GM19240 (cell line): ENCODE measurements around the gene IL1A.

ENCODE experiments used
- DNase-seq: peaks from one replicate; pipeline ENCODE4 v3.0.0; 2011; ENCODE audit warnings: low spot score; ENCODE audit not compliant: insufficient read length

The IL1A gene

DNA sequence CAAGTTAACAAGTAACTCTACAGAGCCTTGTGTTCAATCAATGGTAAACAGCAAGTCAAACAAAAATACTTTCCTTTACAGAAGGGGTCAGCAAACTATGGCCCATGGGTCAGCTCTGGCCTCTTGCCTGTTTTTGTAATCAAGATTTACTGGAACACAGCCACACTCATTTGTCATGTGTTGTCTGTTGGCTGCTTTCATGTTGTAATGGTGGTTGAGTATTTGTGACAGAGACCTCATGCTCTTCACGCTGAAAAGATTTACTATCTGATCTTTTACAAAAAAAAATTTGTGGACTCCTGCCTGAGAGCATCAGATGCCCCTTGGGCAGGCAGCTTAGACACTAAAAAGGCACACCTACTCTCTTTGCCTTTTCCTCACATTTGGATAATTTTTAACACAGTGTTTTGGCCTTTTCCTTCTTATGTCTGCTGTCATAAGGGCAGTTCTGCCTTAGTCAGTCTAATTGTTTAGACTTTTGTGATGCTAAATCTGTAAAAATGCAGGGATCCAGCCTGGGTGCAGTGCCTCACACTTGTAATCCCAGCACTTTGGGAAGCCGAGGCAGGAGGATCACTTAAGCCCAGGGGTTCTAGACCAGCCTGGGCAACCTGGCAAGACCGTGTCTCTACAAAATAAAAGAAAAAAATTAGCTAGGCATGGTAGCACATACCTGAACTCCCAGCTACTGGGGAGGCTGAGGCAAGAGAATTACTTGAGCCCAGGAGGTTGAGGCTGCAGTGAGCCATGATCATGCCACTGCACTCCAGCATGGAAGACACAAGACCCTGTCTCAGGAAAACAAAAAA lies 34.0 kb upstream of the IL1A start:
- no peak for DNase-seq

- DNase-seq = no peak
These were observed 32.9 kb upstream of the IL1A start for GRCh38 chr2:112817082-112817689.

DNA sequence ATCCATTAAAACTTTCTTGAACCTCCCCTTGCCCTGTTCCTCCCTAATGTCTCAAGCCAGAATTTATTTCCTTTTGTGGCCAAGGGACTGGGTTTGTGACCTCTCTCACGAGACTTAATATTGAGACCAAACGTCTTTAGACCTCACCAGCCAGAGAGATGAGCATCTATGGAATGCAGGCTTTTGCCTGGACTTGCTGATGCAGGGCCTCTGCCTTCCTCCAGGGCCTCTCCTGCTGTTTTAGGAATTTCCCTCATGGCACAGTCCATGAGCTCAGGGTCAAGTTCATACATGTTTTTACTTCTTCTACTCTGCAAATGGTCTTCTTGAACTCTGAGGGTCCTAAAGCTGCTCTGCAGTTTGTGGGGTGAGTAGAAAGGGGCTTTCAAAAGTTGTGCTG lies 30.0 kb upstream of the IL1A start:
- no peak for DNase-seq

DNA sequence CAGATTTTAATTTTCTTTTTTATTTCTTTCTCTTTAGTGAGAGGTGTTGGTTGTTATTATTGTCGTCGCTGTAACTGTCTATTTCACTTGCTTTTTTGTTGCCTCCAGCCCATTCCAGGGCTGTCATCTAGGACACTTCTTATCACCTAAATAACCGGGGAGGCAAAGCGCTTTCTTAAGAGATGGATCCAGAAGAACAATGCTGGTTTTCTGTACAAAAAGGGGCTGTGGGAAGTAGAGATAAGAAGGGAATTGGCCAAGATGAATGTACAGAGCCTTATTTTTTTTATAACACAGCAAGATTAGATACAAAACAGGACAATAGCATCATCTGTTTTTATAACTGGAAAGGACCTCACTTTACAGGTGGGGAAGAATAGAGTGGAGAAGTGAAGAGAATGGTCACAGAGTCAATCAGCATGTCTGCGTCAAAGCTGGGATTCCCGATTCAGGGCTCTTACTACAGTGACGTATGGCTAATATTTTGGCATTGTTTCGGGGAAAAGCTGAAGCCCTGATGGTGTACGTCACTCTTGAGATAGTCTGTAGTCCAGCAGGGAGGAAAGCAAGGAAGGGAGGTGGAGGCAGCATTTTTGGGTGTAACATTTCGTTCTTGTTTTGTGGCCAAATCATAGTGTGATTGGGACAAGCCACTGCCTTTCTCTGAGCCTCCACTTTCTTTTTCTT lies 29.1 kb upstream of the IL1A start:
- DNase-seq = no peak

DNA sequence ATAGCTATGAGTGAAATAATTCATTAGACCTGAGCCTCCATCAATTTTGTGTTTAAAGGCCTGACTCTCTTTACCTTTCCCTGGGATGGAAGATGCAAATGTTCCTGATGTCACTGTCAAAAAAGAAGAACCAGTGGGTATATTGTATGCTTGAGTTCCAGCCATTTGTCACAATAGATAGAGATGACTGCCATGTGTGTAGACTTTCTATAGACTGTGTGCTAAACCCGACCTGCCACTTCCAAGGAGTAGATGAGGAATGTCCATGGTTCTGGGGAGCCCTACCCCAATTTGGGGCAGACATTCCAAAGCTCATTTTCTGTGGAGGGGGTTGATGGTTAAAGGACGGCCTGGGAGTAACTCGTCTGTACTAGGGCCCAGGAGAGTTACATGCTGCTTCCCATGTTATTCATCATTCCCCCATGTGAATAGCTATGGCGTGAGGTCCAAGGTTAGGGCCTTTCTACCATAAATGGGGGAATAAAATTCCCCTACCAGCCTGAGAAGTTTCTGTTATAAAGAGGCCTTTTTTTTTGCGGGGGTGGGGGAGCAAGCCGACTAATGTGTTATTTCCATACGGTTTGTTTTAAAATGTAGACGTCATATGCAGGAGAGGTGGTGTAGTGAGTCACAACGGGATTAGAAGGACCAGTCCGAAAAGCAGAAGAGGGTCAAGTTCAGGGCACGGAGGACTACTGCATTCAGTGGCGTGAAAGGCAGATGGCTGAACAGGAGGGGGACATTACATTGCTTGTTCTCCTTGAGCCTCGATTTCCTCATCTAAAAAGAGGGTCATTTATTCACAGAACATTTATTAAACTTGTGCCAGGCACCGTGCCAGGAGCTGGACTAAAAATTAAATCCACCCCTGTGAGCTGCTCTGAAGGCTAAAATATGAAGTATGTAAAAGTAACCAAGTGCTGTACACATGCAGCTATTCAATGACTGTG lies 28.3 kb upstream of the IL1A start:
- DNase-seq = no peak

GRCh38 chr2:112811841-112812306 lies 27.6 kb upstream of the IL1A start:
- no peak for DNase-seq

DNA sequence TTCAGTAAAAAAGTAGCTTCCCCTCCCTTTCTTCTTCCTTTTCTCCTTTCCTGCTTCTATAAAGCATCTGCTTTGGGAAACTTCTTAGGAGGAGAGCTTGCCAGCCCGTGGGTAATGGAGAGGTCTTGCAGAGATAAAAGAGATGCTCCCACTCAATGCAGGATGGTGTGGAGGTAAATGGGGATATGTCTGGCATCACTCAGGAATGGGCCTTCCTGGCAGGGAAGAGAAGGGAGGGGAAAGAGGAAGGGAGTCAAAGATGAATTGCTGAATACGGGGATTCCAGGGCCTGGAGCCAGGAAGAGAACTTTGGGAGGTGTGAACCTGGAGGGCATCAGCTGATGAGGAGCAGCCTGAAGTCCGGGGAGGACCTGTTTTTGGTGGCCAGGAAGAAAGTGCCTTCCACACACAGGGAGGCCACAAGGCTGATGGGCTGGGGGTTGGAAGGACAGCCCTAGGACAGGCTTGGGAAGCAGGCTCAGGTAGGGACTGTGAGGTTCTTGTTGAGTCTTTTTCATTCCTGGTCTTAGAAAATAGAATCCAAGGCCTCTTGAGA lies 27.1 kb upstream of the IL1A start:
- DNase-seq = no peak

- no peak for DNase-seq
These were observed 24.8 kb upstream of the IL1A start for GRCh38 chr2:112809112-112809511.

DNA sequence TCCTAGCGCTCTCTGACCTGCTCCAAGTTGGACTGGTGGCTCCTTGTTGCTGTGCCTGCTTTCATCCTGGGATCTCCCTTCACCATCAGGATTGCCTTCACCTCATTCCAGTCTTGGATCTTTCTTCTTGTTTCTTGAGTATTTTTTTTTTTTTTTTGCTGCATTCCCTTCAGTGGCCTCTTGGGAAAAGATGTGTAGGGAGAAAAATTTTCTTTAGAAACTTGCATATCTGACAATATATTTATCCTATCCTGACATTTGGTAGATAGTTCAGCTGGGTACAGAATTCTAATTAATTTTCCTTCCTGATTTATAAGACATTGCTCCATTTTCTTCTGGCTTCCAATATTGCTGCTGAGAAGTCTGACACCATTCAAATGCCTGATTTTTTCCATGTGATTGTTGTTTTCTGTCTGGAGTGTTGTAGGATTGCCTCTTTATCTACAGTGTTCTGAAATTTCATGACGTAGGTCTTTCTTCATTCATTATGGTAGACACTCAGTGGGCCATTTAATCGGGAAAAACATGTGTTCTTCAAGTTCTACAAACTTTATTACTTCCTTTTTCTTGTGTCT lies 23.0 kb upstream of the IL1A start:
- no peak for DNase-seq

- peak; percentile 23 for DNase-seq
These were observed 21.2 kb upstream of the IL1A start for GRCh38 chr2:112805542-112805941.

DNA sequence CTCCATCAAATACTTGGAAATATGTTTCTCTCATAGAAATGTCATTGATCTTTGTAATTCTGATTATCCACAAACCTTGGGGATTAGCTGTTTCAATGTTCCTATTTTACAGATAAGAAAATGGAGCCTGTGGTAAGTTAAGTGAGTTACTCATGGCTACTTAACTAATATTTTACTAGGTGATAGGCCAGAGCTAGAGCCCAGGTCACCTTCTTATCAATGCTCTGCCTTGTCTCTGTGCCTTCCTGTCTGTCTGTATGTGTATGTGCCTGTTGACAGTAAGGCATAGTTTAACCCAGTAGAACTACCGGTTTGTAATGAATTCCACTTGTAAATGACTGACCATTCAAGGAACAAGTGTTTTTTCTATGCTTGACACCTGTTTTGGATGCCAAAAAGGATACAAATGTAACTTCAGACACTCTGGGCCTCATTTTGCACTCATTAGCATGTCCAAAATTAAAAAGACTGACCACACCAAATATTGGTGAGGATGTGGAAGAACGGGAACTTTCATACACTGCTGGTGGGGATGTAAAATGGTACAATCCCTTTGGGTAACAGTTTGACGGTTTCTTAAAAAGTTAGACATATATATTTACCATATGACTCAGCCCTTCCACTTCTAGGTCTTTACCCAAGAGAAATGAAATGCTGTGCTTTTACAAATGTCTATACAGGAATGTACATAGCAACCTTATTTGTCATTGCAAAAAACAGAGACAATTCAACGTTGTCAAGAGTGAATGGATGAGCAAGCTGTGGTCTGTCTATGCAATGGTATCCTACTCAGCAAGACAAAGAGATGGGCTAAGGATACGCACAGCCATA lies 19.6 kb upstream of the IL1A start:
- DNase-seq = no peak

GRCh38 chr2:112800881-112801583 lies 16.7 kb upstream of the IL1A start:
- DNase-seq = no peak

- DNase-seq = no peak
These were observed 15.0 kb upstream of the IL1A start for GRCh38 chr2:112798979-112799975.

DNA sequence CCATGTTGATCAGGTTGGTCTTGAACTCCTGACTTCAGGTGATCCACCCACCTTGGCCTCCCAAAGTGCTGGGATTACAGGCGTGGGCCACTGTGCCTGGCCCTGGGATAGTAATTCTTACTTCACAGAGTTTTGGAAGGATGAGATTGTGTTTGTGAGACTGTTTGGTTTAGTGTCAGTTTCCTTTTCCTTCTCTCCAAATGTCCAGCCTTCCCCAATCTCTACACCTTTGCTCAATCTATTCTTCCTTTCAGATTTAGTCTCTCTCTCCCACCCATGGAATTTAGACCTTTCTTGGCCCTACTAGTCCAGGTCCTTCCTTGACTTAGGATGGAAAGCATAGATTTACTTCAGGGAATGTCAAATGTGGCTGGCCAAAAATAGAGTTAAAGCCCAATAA lies 12.2 kb upstream of the IL1A start:
- no peak for DNase-seq

DNA sequence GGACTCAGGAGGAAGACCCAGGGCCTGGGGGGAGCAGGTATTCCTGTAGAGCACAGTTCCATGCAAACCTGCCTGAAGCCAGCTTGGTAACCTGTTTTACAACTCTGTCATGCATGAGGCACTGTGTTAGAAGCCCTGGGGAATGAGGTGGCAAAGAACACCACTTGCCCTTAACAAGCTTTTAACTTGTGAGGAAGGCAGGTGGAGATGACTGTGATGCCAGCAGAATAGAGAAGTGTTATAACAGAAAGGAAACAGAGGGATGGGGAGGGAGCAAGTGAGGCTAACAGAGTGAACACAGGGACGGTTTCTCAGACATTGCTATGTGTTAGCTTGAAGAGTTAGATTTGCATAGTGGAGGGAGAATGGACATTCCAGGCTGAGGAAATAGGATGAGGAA lies 11.5 kb upstream of the IL1A start:
- DNase-seq = no peak

- DNase-seq = no peak
These were observed 10.5 kb upstream of the IL1A start for GRCh38 chr2:112794841-112795240.

GRCh38 chr2:112794131-112794733 lies 9.9 kb upstream of the IL1A start:
- no peak for DNase-seq
